ENCODE results near the gene IL21.

Gene IL21

DNA sequence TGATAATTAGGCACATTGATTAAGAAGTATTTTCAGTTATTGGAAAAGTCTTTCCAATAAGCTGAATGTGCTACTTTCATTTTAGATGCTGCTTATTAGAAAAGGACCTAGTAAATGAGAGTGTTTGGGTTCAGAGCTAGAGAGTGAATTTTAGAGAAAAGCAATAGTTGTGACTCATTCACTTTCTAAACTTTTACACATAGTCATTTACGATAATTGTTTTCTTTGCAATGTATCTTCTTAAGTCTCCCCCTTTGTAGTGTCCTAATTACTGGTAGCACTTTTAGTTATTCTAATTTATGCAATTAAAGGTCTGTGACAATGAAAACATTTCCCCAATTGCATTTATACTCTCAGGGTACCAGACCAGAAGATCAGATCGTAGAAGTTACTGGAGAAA, 1.3 kb downstream of the IL21 start:
- ATAC-seq = no peak
- TF ChIP-seq OSR1 (CRISPR knock-in tag; IDR thresholded peaks at IDR 0.05) (no peak), ZFP3 (CRISPR knock-in tag; IDR thresholded peaks at IDR 0.05) (no peak), ZFP30 (CRISPR knock-in tag; IDR thresholded peaks at IDR 0.05) (no peak), ARNTL (CRISPR knock-in tag; IDR thresholded peaks at IDR 0.05; ENCODE audit: borderline replicate concordance, low read depth) (no peak), CREB5 (CRISPR knock-in tag; IDR thresholded peaks at IDR 0.05; ENCODE audit: low read depth) (no peak), BACH2 (CRISPR knock-in tag; IDR thresholded peaks at IDR 0.05; ENCODE audit: borderline replicate concordance) (no peak), ZC3H10 (CRISPR knock-in tag; IDR thresholded peaks at IDR 0.05) (no peak), SNAI2 (CRISPR knock-in tag; IDR thresholded peaks at IDR 0.05) (no peak), ESRRG (CRISPR knock-in tag; IDR thresholded peaks at IDR 0.05) (no peak), ISL1 (CRISPR knock-in tag; IDR thresholded peaks at IDR 0.05) (no peak), PPARA (CRISPR knock-in tag; IDR thresholded peaks at IDR 0.05; ENCODE audit: borderline replicate concordance) (no peak)

- no peak for ATAC-seq
- TF ChIP-seq CSDC2 (CRISPR knock-in tag; IDR thresholded peaks at IDR 0.05) = no peak
- TF ChIP-seq, protein P1, sequence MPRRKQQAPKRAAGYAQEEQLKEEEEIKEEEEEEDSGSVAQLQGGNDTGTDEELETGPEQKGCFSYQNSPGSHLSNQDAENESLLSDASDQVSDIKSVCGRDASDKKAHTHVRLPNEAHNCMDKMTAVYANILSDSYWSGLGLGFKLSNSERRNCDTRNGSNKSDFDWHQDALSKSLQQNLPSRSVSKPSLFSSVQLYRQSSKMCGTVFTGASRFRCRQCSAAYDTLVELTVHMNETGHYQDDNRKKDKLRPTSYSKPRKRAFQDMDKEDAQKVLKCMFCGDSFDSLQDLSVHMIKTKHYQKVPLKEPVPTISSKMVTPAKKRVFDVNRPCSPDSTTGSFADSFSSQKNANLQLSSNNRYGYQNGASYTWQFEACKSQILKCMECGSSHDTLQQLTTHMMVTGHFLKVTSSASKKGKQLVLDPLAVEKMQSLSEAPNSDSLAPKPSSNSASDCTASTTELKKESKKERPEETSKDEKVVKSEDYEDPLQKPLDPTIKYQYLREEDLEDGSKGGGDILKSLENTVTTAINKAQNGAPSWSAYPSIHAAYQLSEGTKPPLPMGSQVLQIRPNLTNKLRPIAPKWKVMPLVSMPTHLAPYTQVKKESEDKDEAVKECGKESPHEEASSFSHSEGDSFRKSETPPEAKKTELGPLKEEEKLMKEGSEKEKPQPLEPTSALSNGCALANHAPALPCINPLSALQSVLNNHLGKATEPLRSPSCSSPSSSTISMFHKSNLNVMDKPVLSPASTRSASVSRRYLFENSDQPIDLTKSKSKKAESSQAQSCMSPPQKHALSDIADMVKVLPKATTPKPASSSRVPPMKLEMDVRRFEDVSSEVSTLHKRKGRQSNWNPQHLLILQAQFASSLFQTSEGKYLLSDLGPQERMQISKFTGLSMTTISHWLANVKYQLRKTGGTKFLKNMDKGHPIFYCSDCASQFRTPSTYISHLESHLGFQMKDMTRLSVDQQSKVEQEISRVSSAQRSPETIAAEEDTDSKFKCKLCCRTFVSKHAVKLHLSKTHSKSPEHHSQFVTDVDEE (CRISPR knock-in tag; IDR thresholded peaks at IDR 0.05) = no peak
- no peak for TF ChIP-seq OSR1 (CRISPR knock-in tag; IDR thresholded peaks at IDR 0.05)
- TF ChIP-seq ZNF8 (CRISPR knock-in tag; IDR thresholded peaks at IDR 0.05) = no peak
- TF ChIP-seq ZNF565 (CRISPR knock-in tag; conservative IDR thresholded peaks at IDR 0.05; ENCODE audit: low read depth) = no peak
- no peak for TF ChIP-seq ZFP3 (CRISPR knock-in tag; IDR thresholded peaks at IDR 0.05)
- TF ChIP-seq TCF4 (CRISPR knock-in tag; IDR thresholded peaks at IDR 0.05; ENCODE audit: borderline replicate concordance) = no peak
- TF ChIP-seq ESRRG (CRISPR knock-in tag; IDR thresholded peaks at IDR 0.05) = no peak
- TF ChIP-seq BACH2 (CRISPR knock-in tag; IDR thresholded peaks at IDR 0.05; ENCODE audit: borderline replicate concordance) = no peak
- TF ChIP-seq ISL1 (CRISPR knock-in tag; IDR thresholded peaks at IDR 0.05) = no peak
- TF ChIP-seq CREB5 (CRISPR knock-in tag; IDR thresholded peaks at IDR 0.05; ENCODE audit: low read depth) = no peak
- no peak for TF ChIP-seq SNAI2 (CRISPR knock-in tag; IDR thresholded peaks at IDR 0.05)
- TF ChIP-seq ZNF70 (CRISPR knock-in tag; IDR thresholded peaks at IDR 0.05) = no peak
- TF ChIP-seq ZFP30 (CRISPR knock-in tag; IDR thresholded peaks at IDR 0.05) = no peak
Observed at GRCh38 chr4:122617597-122618593, 3.0 kb downstream of the IL21 start.

- no peak for ATAC-seq
Observed at GRCh38 chr4:122616915-122617596, 3.8 kb downstream of the IL21 start.

More at GRCh38 chr4:122616915-122617596, 3.8 kb downstream of the IL21 start:
- TF ChIP-seq ZC3H10 (CRISPR knock-in tag; IDR thresholded peaks at IDR 0.05) (no peak), ARNTL (CRISPR knock-in tag; IDR thresholded peaks at IDR 0.05; ENCODE audit: borderline replicate concordance, low read depth) (no peak), TOX (CRISPR knock-in tag; IDR thresholded peaks at IDR 0.05; ENCODE audit: borderline replicate concordance) (no peak), SNAI2 (CRISPR knock-in tag; IDR thresholded peaks at IDR 0.05) (no peak), OSR1 (CRISPR knock-in tag; IDR thresholded peaks at IDR 0.05) (no peak), ZFP30 (CRISPR knock-in tag; IDR thresholded peaks at IDR 0.05) (no peak), ESRRG (CRISPR knock-in tag; IDR thresholded peaks at IDR 0.05) (no peak), ZFP3 (CRISPR knock-in tag; IDR thresholded peaks at IDR 0.05) (no peak), BACH2 (CRISPR knock-in tag; IDR thresholded peaks at IDR 0.05; ENCODE audit: borderline replicate concordance) (no peak), PPARA (CRISPR knock-in tag; IDR thresholded peaks at IDR 0.05; ENCODE audit: borderline replicate concordance) (no peak), ZNF565 (CRISPR knock-in tag; conservative IDR thresholded peaks at IDR 0.05; ENCODE audit: low read depth) (no peak)
- TF ChIP-seq, protein P1 (CRISPR knock-in tag; IDR thresholded peaks at IDR 0.05) = no peak
